DOHH2 (cell line): ENCODE measurements around the gene CUL7.

Source experiments
- EZH2phosphoT487 ChIP-seq: fragments of 200-600 bp; sonication (generic); IDR thresholded peaks from 2 replicates; pipeline ENCODE4 v1.6.1; 2017; ENCODE audit warnings: borderline replicate concordance, mild to moderate bottlenecking, antibody characterized with exemption, low read length, moderate library complexity, mixed read lengths
- TF ChIP-seq, protein P1 (sequence below): fragments of 200-600 bp; sonication (generic); IDR thresholded peaks from one replicate; pipeline ENCODE4 v1.5.1; 2014; ENCODE audit warnings: antibody characterized with exemption, mild to moderate bottlenecking, low read depth, low read length; ENCODE audit not compliant: poor library complexity, severe bottlenecking

DNA sequence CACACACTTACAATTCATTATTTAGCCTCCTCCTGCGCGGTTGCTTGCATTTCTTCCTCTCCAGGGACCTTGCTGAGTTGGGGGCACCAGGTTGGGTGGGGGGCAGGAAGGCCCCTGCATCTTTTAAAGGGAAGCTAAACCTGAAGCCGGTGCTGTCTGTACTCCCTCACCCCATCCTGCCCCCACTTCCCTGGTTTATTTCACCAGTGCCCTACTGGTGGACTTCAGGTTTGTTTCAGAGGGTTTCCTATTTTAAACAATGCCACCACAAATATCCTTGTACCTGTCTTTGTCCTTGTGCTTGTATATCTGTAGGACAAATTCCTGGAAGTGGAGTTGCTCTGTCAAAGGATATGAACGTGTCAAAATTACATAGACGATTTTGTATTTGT, 43.4 kb upstream of the CUL7 start:
- TF ChIP-seq, protein P1, sequence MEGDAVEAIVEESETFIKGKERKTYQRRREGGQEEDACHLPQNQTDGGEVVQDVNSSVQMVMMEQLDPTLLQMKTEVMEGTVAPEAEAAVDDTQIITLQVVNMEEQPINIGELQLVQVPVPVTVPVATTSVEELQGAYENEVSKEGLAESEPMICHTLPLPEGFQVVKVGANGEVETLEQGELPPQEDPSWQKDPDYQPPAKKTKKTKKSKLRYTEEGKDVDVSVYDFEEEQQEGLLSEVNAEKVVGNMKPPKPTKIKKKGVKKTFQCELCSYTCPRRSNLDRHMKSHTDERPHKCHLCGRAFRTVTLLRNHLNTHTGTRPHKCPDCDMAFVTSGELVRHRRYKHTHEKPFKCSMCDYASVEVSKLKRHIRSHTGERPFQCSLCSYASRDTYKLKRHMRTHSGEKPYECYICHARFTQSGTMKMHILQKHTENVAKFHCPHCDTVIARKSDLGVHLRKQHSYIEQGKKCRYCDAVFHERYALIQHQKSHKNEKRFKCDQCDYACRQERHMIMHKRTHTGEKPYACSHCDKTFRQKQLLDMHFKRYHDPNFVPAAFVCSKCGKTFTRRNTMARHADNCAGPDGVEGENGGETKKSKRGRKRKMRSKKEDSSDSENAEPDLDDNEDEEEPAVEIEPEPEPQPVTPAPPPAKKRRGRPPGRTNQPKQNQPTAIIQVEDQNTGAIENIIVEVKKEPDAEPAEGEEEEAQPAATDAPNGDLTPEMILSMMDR: no peak
- no peak for TF ChIP-seq EZH2phosphoT487
